Omental fat pad (tissue), 4 donors: ENCODE measurements around the gene SPINK8. TPM values are rescaled to one million over a fixed set of nuclear protein-coding genes. Genes with fewer than 3 reads are reported as not detected.
A peak's percentile ranks its signal among the peaks of the same experiment; 100 is the strongest.

Experiments used
- ATAC-seq: fragments of 150-250 bp; one replicate; pipeline ENCODE4 v1.9.1; 2016; ENCODE audit warnings: mild to moderate bottlenecking, moderate library complexity; ENCODE audit not compliant: low FRiP score
- DNase-seq: peaks from one replicate; pipeline ENCODE4 v3.0.0-alpha.2; 2019; ENCODE audit warnings: low spot score
- CTCF ChIP-seq, 3 donors: fragments of 450-650 bp; IDR thresholded peaks; one replicate each; pipeline ENCODE4 v1.5.1; 2016 to 2017; ENCODE audit warnings: antibody characterized with exemption in 3 of 3, mild to moderate bottlenecking in 3 of 3, moderate library complexity in 2 of 3
- small RNA-seq: library from RNA; depleted of rRNA; stranded (forward); fragments of <200 nt; gene quantifications from one replicate; pipeline ENCODE3, GENCODE V24; 2016
- total RNA-seq, 4 donors: library from RNA; depleted of rRNA; stranded (reverse); fragments of >200 nt; gene quantifications; one replicate each; pipeline ENCODE4 v1.1.0, GENCODE V29; 2016

Gene SPINK8
- total RNA-seq, 4 donors from 2014 or later: not detected

- TF ChIP-seq CTCF (IDR thresholded peaks at IDR 0.05): no peak
- DNase-seq (peak; percentile 35), ATAC-seq (peak; percentile 81)
These were observed 64.4 kb downstream of the SPINK8 start for GRCh38 chr3:48268936-48269561.

- DNase-seq (no peak), ATAC-seq (peak; percentile 9)
- no peak for TF ChIP-seq CTCF (IDR thresholded peaks at IDR 0.05)
These were observed 65.0 kb downstream of the SPINK8 start for GRCh38 chr3:48268381-48268935.

DNA sequence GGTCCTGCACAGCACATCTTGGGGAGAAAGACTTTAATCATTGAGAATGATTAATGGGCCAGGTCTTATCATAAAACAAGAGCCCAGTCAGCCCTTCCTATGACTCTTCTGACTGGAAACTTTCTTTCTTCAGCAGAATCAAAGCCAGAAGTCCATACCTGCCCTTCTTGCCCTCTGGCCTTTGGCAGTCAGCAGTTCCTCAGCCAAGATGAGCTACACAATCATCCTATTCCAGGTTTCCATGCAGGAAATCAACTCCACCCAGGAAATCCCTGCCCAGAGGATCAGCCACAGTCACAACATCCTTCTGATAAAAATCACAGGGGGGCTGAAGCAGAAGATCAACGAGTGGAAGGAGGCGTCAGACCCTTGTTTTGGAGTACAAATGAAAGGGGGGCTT lies 65.7 kb downstream of the SPINK8 start:
- ATAC-seq (peak; percentile 77), DNase-seq (no peak)
- no peak for TF ChIP-seq CTCF (IDR thresholded peaks at IDR 0.05)

DNA sequence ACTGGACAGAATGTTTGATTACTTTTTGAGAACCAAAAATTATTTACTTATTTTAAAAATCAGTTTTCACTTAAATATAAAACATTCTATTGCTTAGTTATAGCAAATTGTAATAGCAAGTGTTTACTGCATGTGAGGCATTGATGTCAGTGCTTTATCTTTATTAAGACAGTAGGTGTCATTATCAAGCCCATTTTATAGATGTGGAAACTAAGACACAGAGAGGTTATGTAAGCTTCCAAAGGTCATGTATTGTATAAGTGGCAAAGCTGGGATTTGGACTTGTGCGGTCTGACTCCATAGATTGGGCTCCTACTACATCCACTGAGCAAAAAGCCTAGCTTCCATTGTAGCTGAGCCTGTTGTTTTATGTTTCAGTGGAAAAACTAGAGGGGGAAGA lies 74.9 kb downstream of the SPINK8 start:
- ATAC-seq (no peak), DNase-seq (no peak)
- TF ChIP-seq CTCF (IDR thresholded peaks at IDR 0.05): no peak

Small RNA genes lying within 50 kb of the gene (small RNA-seq; reads per million reads assigned to genes)
- gene MIR2115 (0.39 reads per million), gene RF00019 (not detected), gene RN7SL321P (not detected)

Other genes starting within 250 kb of the SPINK8 start
- gene CDC25A, start 145.2 kb downstream of the SPINK8 start, total RNA-seq: 1 to 10 TPM in 2 of 4 donors, under 1 TPM in 2; 0.19 to 2.9 (median 1.5) TPM
- 1 to 10 TPM in 1 of 4 donors, not detected in 3; 8.7 TPM for gene CAMP, start 110.2 kb downstream of the SPINK8 start, total RNA-seq
- gene ZNF589, start 92.6 kb downstream of the SPINK8 start, total RNA-seq: 10 to 100 TPM in 1 of 4 donors, 1 to 10 TPM in 3; 5.0 to 18.6 (median 7.7) TPM
- 10 to 100 TPM; 21.0 to 37.5 (median 25.2) TPM for gene NME6, start 32.3 kb downstream of the SPINK8 start, total RNA-seq
- not detected for gene FBXW12, start 38.6 kb upstream of the SPINK8 start, total RNA-seq
- 10 to 100 TPM; 66.7 to 91.3 (median 77.1) TPM for gene PLXNB1, start 96.4 kb upstream of the SPINK8 start, total RNA-seq
- gene CCDC51, start 106.5 kb upstream of the SPINK8 start, total RNA-seq: 10 to 100 TPM; 11.6 to 15.1 (median 13.6) TPM
- gene TMA7, start 106.6 kb upstream of the SPINK8 start, total RNA-seq: 100 to 1,000 TPM; 239 to 266 (median 255) TPM
- gene ATRIP, start 113.1 kb upstream of the SPINK8 start, total RNA-seq: 1 to 10 TPM; 4.0 to 6.5 (median 5.5) TPM
- gene SHISA5, start 170.5 kb upstream of the SPINK8 start, total RNA-seq: 100 to 1,000 TPM in 3 of 4 donors, 10 to 100 TPM in 1; 99.5 to 120 (median 118) TPM
- 10 to 100 TPM in 1 of 4 donors, 1 to 10 TPM in 3; 1.9 to 16.2 (median 3.2) TPM for gene PFKFB4, start 223.1 kb upstream of the SPINK8 start, total RNA-seq
- under 1 TPM in 1 of 4 donors, not detected in 3; 0.28 TPM for gene UCN2, start 230.1 kb upstream of the SPINK8 start, total RNA-seq